ENCODE results near the gene COMMD2.

COMMD2 gene

GRCh38 chr3:149702691-149703441, 49.4 kb downstream of the COMMD2 start:
- DNase-seq: no peak

- no peak for DNase-seq
These were observed 50.3 kb downstream of the COMMD2 start for GRCh38 chr3:149701977-149702350.

- DNase-seq: no peak
These were observed 50.9 kb downstream of the COMMD2 start for GRCh38 chr3:149701206-149701976.

Data from activated CD4-positive, CD25-positive, alpha-beta regulatory T cell (primary cell).